GM12878 (cell line): ENCODE data around the gene MLN. TPM values are rescaled to one million over a fixed set of nuclear protein-coding genes. Genes with fewer than 3 reads are reported as not detected.

ENCODE experiments used
- BCL11A ChIP-seq: IDR thresholded peaks from 2 replicates; pipeline ENCODE4 v1.6.1; 2011; ENCODE audit warnings: low read depth, low read length
- CBFB ChIP-seq: IDR thresholded peaks from 2 replicates; pipeline ENCODE4 v1.6.1; 2016; ENCODE audit warnings: antibody characterized with exemption, low read depth
- CEBPZ ChIP-seq: fragments of 150-350 bp; IDR thresholded peaks from 2 replicates; pipeline ENCODE4 v1.6.1; 2016; ENCODE audit warnings: low read depth, low read length
- DPF2 ChIP-seq: fragments of 450-650 bp; IDR thresholded peaks from 2 replicates; pipeline ENCODE4 v1.6.1; 2017; ENCODE audit warnings: mild to moderate bottlenecking
- TCF12 ChIP-seq: IDR thresholded peaks from 2 replicates; pipeline ENCODE4 v1.6.1; 2011; ENCODE audit warnings: low read depth, mild to moderate bottlenecking, low read length
- YY1 ChIP-seq: IDR thresholded peaks from 2 replicates; pipeline ENCODE4 v1.6.1; 2011; ENCODE audit warnings: low read depth, mild to moderate bottlenecking, low read length
- ZBTB4 ChIP-seq: fragments of 450-650 bp; formaldehyde crosslinking; IDR thresholded peaks from 2 replicates; pipeline ENCODE4 v1.4.0; 2022; ENCODE audit warnings: mild to moderate bottlenecking, moderate library complexity
- ZNF207 ChIP-seq: fragments of 450-650 bp; IDR thresholded peaks from 2 replicates; pipeline ENCODE4 v1.6.1; 2014; ENCODE audit warnings: antibody characterized with exemption, mild to moderate bottlenecking, borderline replicate concordance
- ZNF24 ChIP-seq: fragments of 450-650 bp; IDR thresholded peaks from 2 replicates; pipeline ENCODE4 v1.6.1; 2017; ENCODE audit warnings: antibody characterized with exemption, mild to moderate bottlenecking
- polyA plus RNA-seq, 11 experiments: library from polyadenylated mRNA; depleted of rRNA in 4 of 11; unstranded in 6 of 11; stranded (reverse) in 5 of 11; fragments of >200 nt; fragmentation: Nextera tagmentation in 4 of 11; fragmentation: Illumina TruSeq in 1 of 11; extraction: Ambion mirVana in 4 of 11; extraction: Trizol in 1 of 11; gene quantifications; 1 replicate in 1 of 11; 2 replicates in 10 of 11; pipeline versions ENCODE4 v1.2.1 to v1.2.3, GENCODE V29; 2011 to 2016; ENCODE audit warnings: inconsistent platforms in 2 of 11, missing spikeins in 2 of 11, low read depth in 1 of 11
- total RNA-seq, 4 experiments: library from RNA; depleted of rRNA in 3 of 4; stranded (reverse); fragments of >200 nt in 3 of 4; fragmentation: Illumina TruSeq in 1 of 4; extraction: Trizol in 1 of 4; gene quantifications; 2 replicates each; pipeline versions ENCODE4 v1.2.1 to v1.2.3, GENCODE V29; 2013 to 2021

MLN gene
- total and polyA plus RNA-seq, 10 of the 15 experiments (the other 5 are each of a cell fraction or from before 2014, with no cell fraction given) = not detected

GRCh38 chr6:33841070-33841469 is 37.3 kb upstream of the MLN start (continued):
- TF ChIP-seq DPF2 (no peak), CBFB (no peak), TCF12 (no peak), ZNF207 (no peak), ZBTB4 (CRISPR knock-in tag) (no peak), YY1 (no peak), CEBPZ (no peak), BCL11A (no peak), ZNF24 (no peak)
